Measurements from ENCODE around the gene ZMIZ1. TPM values are rescaled to one million over a fixed set of nuclear protein-coding genes. Genes with fewer than 3 reads are reported as not detected.
A peak's percentile ranks its signal among the peaks of the same experiment; 100 is the strongest.

ZMIZ1 gene
- total RNA-seq, 4 donors from 2014 or later = 71.9 to 104 (median 79.5) TPM

DNA sequence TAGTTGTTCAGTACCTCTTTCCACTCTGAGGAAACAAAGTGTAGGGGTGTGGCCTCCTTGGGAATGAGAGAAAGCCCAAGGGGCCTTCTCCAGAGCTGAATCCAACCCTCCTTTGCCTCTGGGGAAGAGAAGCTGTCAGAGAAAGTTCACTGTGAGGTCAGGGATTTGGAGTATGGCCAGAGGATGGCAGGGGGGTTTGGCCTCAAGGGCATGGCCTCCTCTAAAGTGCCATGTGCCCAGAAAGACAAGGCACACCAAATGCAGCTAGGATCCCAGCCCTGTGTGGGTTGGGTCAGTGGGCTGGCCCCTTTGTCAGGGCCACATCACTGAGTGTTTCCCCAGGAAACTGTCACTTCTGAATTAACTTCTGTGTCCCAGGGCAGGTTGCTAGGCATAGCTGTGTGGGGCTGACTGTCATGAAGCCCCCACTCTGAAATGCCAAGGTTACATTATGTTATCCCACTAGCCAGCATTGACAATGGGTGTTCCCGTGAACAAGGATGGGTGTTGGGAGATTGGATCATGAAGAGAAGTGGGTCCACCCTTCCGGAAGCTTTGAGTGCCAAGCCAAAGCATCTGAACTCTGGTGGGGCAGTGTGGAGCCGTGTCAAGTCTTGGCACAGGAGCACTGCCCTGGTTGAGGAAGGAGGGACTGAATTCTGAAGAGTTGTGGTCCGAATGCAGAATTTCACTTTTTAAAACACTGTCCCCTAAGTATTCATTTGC is 123.3 kb downstream of the ZMIZ1 start:
- Histone ChIP-seq H3K36me3 (peaks cover 4% of the 10 kb centered on the region), H3K4me1 (peaks cover 78% of the 10 kb centered on the region)
- TF ChIP-seq EP300 (IDR thresholded peaks at IDR 0.05) = no peak
- TF ChIP-seq POLR2AphosphoS5 (IDR thresholded peaks at IDR 0.05) = no peak
- no peak for TF ChIP-seq POLR2A (IDR thresholded peaks at IDR 0.05)
- TF ChIP-seq, protein P1, sequence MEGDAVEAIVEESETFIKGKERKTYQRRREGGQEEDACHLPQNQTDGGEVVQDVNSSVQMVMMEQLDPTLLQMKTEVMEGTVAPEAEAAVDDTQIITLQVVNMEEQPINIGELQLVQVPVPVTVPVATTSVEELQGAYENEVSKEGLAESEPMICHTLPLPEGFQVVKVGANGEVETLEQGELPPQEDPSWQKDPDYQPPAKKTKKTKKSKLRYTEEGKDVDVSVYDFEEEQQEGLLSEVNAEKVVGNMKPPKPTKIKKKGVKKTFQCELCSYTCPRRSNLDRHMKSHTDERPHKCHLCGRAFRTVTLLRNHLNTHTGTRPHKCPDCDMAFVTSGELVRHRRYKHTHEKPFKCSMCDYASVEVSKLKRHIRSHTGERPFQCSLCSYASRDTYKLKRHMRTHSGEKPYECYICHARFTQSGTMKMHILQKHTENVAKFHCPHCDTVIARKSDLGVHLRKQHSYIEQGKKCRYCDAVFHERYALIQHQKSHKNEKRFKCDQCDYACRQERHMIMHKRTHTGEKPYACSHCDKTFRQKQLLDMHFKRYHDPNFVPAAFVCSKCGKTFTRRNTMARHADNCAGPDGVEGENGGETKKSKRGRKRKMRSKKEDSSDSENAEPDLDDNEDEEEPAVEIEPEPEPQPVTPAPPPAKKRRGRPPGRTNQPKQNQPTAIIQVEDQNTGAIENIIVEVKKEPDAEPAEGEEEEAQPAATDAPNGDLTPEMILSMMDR (IDR thresholded peaks at IDR 0.05) = no peak

GRCh38 chr10:79192677-79193003 is 123.9 kb downstream of the ZMIZ1 start:
- peak overlapping the region; percentile 18 for H3K27ac ChIP-seq
- H3K4me3 ChIP-seq = no peak overlapping the region
- H3K36me3 ChIP-seq = no peaks in the 10 kb centered on the region
- WGBS = 43% methylated on average over 4 of the region's 4 CpGs
- H3K4me1 ChIP-seq = peaks cover 73% of the 10 kb centered on the region
- peak in 1 of 3 donors; percentile 36 for TF ChIP-seq POLR2AphosphoS5 (IDR thresholded peaks at IDR 0.05)
- TF ChIP-seq POLR2A (IDR thresholded peaks at IDR 0.05) = no peak
- no peak for TF ChIP-seq EP300 (IDR thresholded peaks at IDR 0.05)
- TF ChIP-seq, protein P1 (IDR thresholded peaks at IDR 0.05) = no peak
- H3K9me3 ChIP-seq = no peaks in the 10 kb centered on the region
- DNase-seq (ENCODE audit: low spot score in 2 of 2) = no peak
- H3K27me3 ChIP-seq = no peaks in the 10 kb centered on the region

More for the DNA sequence above, 123.3 kb downstream of the ZMIZ1 start:
- 54% methylated on average over 3 of the region's 4 CpGs for WGBS
- peak overlapping the region; percentile 18 for H3K27ac ChIP-seq
- H3K9me3 ChIP-seq = no peaks in the 10 kb centered on the region
- no peak overlapping the region for H3K4me3 ChIP-seq
- no peaks in the 10 kb centered on the region for H3K27me3 ChIP-seq
- DNase-seq (ENCODE audit: low spot score in 2 of 2) = no peak

GRCh38 chr10:79193694-79194382 is 125.1 kb downstream of the ZMIZ1 start:
- H3K4me1 ChIP-seq = peaks cover 61% of the 10 kb centered on the region
- no peak for DNase-seq (ENCODE audit: low spot score in 2 of 2)
- TF ChIP-seq, protein P1 (IDR thresholded peaks at IDR 0.05) = no peak
- TF ChIP-seq POLR2A (IDR thresholded peaks at IDR 0.05) = no peak
- TF ChIP-seq EP300 (IDR thresholded peaks at IDR 0.05) = no peak
- no peak for TF ChIP-seq POLR2AphosphoS5 (IDR thresholded peaks at IDR 0.05)
- 85% methylated on average over 6 of the region's 14 CpGs for WGBS
- no peaks in the 10 kb centered on the region for H3K9me3 ChIP-seq
- H3K4me3 ChIP-seq = no peak overlapping the region
- no peak overlapping the region for H3K27ac ChIP-seq
- no peaks in the 10 kb centered on the region for H3K36me3 ChIP-seq
- H3K27me3 ChIP-seq = no peaks in the 10 kb centered on the region

DNA sequence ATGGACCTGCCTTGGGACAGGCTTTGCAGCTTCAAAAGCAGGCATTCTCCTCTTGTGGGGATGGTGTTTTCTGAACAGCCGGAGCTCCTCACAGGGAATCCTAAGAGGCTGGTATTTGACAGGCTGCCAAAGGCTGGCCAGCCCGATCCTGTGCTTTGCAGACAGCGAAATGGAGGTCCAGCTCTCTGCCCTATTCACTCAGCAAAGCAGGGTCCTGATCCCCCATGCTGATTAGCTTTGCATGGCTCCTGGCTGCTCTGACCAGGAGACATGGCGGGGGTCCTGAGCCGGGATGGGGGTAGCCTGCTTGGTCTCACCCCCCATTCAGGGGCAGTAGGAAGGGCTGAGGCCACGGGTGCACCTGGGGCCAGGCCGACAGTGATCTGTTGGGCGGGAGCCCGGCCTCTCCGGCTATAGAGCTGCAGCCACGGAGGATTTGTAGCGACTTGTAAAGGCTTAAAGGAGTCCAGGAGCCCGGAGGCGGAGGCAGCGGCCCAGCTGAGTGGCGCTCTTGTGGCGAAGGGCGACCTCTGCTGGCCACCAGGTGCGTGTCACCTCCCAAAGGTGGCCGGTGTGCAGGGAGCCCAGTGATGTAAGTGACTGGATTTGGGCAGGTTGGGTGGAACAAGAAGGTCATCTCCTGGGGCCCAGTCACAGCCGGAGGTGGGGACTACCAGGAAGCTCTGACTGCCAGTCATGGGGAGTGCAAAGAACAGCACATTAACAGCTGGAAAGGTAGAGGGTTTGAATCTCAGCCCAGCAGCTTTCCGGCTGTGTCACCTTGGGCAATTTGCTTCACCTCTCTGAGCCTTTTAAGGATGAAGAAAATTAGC is 126.5 kb downstream of the ZMIZ1 start:
- WGBS = 34% methylated on average over 8 of the region's 22 CpGs
- Histone ChIP-seq H3K4me3 (no peak overlapping the region), H3K27ac (peak overlapping the region; percentile 50), H3K27me3 (no peaks in the 10 kb centered on the region), H3K36me3 (no peaks in the 10 kb centered on the region), H3K4me1 (peaks cover 46% of the 10 kb centered on the region), H3K9me3 (no peaks in the 10 kb centered on the region)
- no peak for TF ChIP-seq EP300 (IDR thresholded peaks at IDR 0.05)
- TF ChIP-seq POLR2A (IDR thresholded peaks at IDR 0.05) = no peak
- TF ChIP-seq, protein P1 (IDR thresholded peaks at IDR 0.05) = peak; percentile 81 to 84
- peak in 2 of 3 donors; percentile 60 to 79 for TF ChIP-seq POLR2AphosphoS5 (IDR thresholded peaks at IDR 0.05)
- DNase-seq (ENCODE audit: low spot score in 2 of 2) = peak; percentile 88 to 95

All from suprapubic skin (tissue), 4 donors.